ENCODE results near the gene CAPN9.

GRCh38 chr1:230818367-230818766 is 71.2 kb downstream of the CAPN9 start:
- TF ChIP-seq HOXD13 (CRISPR knock-in tag; IDR thresholded peaks at IDR 0.05; ENCODE audit: borderline replicate concordance) (no peak), CTCF (tag by site-specific recombination; IDR thresholded peaks at IDR 0.05) (no peak), ZNF239 (tag by site-specific recombination; IDR thresholded peaks at IDR 0.05) (no peak), ZBTB8A (tag by site-specific recombination; IDR thresholded peaks at IDR 0.05) (no peak), ZNF518A (tag by site-specific recombination; conservative IDR thresholded peaks at IDR 0.05; ENCODE audit: low read depth) (no peak), SALL2 (tag by site-specific recombination; IDR thresholded peaks at IDR 0.05; ENCODE audit: borderline replicate concordance) (no peak), ZNF747 (tag by site-specific recombination; IDR thresholded peaks at IDR 0.05) (no peak), ZNF530 (tag by site-specific recombination; IDR thresholded peaks at IDR 0.05; ENCODE audit: low read depth) (no peak), EGR2 (tag by site-specific recombination; IDR thresholded peaks at IDR 0.05; ENCODE audit: low read depth) (no peak)
